GM12891 (cell line): Measurements from ENCODE around the gene EYA4.

Experiments
- DNase-seq: peaks from one replicate; pipeline ENCODE4 v3.0.0; 2011; ENCODE audit warnings: low spot score; ENCODE audit not compliant: insufficient read length
- FAIRE-seq: peaks from 2 replicates; lab custom pipeline; 2011; peaks lifted over from hg19 to GRCh38; lab: Jason Lieb, UNC
- PAX5 ChIP-seq: IDR thresholded peaks from 2 replicates; pipeline ENCODE4 v1.6.1; 2011; ENCODE audit warnings: low read length, moderate library complexity, mild to moderate bottlenecking; ENCODE audit not compliant: insufficient read depth, severe bottlenecking
- POLR2A ChIP-seq: IDR thresholded peaks from 2 replicates; pipeline ENCODE4 v1.6.1; 2011; ENCODE audit warnings: low read depth, low read length, control low read depth
- POLR2AphosphoS5 ChIP-seq: IDR thresholded peaks from 2 replicates; pipeline ENCODE4 v1.6.1; 2011; ENCODE audit warnings: low read depth, low read length, control low read depth
- POU2F2 ChIP-seq: IDR thresholded peaks from 2 replicates; pipeline ENCODE4 v1.6.1; 2011; ENCODE audit warnings: low read depth, mild to moderate bottlenecking, control low read depth, low read length, moderate library complexity
- SPI1 ChIP-seq: IDR thresholded peaks from 2 replicates; pipeline ENCODE4 v1.6.1; 2011; ENCODE audit warnings: low read depth, low read length, control low read depth
- TAF1 ChIP-seq: IDR thresholded peaks from 2 replicates; pipeline ENCODE4 v1.6.1; 2011; ENCODE audit warnings: low read depth, low read length, control low read depth

Gene EYA4

DNA sequence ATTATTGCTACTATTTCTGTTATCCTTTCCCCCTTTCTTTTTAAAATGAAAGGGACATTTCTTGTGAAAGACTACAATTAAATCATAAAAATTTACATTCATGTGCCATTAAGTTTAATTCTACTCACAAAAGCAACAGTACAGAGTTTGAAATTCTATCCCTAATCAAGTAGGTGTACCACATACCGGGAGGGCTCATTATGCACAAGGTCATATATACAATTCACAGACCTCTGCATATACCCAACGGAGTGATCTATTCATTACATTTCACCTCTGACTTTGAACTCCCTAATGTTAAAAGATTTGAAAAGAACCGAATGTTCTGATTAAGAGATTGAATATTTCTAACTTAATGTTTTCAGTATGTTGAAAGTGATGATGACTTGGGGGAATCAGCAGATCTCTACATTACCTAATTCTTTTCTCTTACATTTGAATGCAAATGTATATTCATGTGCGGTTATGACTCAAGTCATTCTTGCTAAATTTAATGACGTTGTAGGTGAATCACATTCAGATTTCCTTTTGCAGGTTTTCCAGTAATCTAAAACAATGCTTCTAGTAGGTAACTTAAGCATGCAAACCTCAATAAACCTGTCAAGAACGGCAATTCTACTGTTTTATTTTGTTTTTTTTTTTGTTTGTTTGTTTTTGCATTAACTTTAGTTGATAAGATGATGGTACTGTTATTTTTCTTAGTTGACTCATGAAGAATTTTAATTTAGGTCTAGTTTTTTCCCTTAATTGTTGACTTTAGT, 7.3 kb downstream of the EYA4 start:
- DNase-seq: no peak
- no peak for FAIRE-seq
- TF ChIP-seq POLR2AphosphoS5 (no peak), TAF1 (no peak), POLR2A (no peak), SPI1 (no peak), PAX5 (no peak), POU2F2 (no peak)

DNA sequence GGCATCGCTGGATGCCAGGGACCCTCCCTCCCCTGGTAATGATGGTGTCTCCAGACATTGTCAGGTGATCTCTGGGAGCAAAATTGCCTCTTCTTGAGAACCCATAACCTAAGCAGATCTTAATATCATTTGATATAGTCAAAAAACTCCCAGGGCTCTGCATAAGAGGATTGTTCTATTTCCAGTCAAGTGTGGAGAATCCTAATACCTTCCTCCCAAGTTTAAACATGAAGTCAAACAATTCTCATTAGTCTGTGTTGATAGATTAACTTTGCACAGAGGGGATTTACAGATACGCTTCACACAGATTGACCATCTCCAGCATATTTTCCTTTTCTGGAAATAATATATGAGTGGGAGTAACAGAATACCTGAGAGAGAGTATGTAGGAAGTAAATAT, 10.5 kb downstream of the EYA4 start:
- TF ChIP-seq POLR2AphosphoS5 (no peak), POLR2A (no peak), TAF1 (no peak), POU2F2 (no peak), PAX5 (no peak), SPI1 (no peak)
- no peak for FAIRE-seq
- DNase-seq: no peak

DNA sequence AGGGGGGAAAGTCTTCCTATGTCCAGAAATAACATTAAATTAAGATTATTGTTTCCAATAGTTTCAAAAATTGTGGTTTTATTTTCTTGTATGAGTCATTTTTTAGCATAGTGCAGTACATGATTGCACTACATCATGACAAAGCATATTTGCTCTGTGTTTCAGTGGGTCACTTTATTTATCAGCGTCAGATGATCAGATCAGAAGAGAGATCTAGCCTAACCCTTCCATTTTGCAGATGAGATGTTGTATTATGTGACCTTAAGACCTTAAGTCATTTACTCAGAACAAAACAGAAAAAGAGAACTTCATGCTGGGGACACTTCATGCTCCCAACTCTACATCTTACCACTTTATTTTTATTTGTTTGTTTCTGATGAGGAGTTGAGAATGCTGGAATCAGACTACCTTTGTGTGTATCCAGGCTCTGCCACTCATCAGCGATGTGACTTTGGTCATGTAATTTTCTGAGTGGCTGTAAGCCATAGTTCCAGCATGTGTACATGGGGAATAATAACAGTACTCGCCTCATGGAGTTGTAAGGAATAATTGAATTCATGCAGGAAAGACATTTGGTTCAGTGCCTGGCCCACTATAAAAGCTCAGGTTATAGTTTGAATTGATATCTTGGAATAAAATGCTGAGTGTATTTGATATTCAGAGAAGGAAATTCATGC, 13.5 kb downstream of the EYA4 start:
- no peak for TF ChIP-seq PAX5
- TF ChIP-seq SPI1: no peak
- TF ChIP-seq POU2F2: no peak
- no peak for TF ChIP-seq TAF1
- FAIRE-seq: no peak
- DNase-seq: no peak

DNA sequence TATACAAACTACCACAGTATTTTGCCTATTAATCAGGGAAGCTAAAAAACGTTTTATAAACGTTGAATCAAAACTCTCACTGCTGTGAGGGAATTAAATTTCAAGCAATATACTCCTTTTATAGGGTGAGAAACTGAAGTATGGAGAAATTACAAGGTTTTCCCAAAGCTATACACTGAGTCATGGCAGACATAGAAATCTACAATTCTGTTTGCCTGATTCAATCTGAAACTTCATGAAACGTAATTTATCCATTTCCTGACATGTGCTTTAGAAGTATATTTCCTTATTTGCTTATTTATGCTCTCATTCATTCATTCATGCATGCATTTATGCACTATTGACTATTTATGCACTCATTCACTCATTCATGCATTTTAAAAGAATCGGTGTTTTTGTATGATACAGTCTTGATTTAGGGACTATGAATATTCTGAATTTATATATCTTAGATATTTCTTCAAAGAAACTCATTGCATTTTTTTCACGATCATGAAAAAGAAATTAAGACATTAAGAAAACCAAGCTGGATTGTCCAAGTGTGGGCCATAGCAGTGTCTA, 16.5 kb downstream of the EYA4 start:
- TF ChIP-seq SPI1 (no peak), POLR2A (no peak)
- no peak for DNase-seq
- FAIRE-seq: no peak

DNA sequence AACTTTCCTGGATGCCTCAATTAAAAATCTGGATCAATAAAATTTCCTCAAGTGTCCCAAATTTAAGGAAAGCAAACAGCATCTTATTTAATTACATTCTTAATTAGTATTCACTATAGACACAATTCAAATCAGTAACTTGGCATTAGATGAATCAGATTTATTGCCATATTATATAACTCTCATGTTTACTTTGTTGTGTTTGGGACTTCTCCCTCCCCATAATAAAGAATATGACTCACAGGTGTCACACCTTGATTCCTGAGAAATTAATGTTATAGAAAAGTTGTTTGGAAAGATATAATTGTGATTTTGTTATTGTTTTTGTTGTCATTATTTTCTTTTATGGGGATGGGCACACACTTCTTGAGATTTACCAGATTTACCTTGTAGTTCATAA, 18.4 kb downstream of the EYA4 start:
- FAIRE-seq: no peak
- no peak for TF ChIP-seq POLR2AphosphoS5
- no peak for TF ChIP-seq POU2F2
- TF ChIP-seq SPI1: no peak
- no peak for TF ChIP-seq PAX5
- TF ChIP-seq POLR2A: no peak
- no peak for TF ChIP-seq TAF1
- DNase-seq: no peak

DNA sequence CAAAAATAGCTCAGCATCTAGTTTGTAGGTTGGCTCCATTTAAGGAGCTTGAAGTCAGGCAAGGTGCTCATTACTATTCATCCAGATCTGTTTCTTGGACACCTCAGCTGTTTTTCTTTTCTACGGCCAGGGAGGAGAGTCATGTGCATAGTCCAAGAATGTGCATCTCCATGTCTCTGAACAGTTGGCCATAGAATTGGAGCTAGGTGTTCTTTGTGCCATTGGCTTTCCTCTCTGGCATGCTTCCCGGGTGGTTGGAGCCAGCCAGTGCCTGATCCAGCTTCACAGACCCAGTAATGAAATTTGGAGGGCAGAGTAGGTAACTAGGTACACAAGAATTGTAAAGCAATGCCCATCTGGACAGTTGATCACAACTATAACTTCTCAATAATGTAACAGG, 21.6 kb downstream of the EYA4 start:
- FAIRE-seq: no peak
- no peak for TF ChIP-seq SPI1
- no peak for TF ChIP-seq PAX5
- TF ChIP-seq POLR2A: no peak
- TF ChIP-seq POU2F2: no peak
- TF ChIP-seq TAF1: no peak
- no peak for TF ChIP-seq POLR2AphosphoS5
- DNase-seq: no peak

DNA sequence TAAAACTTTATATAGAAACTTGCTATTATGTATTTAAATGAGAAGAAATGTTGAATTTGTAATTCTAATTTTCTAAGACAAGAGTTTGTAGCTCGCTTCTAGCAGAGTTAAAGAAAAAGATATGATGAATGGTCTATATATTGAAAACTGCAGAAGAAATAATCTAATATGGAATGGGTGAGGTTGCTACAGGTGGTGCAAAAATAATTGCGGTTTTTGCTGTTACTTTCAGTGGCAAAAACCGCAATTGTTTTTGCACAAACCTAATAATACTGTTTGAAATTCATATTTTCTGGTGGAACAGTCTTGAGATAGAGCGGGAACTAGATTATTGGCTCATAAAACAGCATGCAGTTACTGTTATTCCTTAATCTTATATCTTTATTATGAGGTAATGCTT, 23.9 kb downstream of the EYA4 start:
- FAIRE-seq (no peak), DNase-seq (no peak)
- TF ChIP-seq SPI1 (no peak), PAX5 (no peak), POU2F2 (no peak), POLR2AphosphoS5 (no peak), TAF1 (no peak), POLR2A (no peak)

DNA sequence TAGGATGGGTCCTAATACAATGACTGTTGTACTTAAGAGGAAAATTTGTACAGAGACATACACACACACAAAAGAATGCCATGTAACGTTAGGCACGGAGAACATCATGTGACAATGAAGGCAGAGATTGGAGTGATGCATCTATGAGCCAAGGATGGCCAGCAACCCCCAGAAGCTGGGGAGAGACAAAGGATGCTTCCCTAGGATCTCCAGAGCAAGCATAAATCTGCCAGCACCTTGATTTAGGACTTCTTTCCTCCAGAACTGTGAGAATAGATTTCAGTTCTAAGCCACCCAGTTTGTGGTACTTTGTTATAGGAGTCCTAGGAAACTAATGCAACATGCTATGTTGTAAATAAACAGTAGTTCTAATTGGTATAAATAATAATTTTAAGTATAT, 25.0 kb downstream of the EYA4 start:
- no peak for DNase-seq
- FAIRE-seq: no peak
- TF ChIP-seq TAF1: no peak
- TF ChIP-seq POLR2A: no peak
- no peak for TF ChIP-seq SPI1
- no peak for TF ChIP-seq POU2F2
- no peak for TF ChIP-seq PAX5
- TF ChIP-seq POLR2AphosphoS5: no peak

DNA sequence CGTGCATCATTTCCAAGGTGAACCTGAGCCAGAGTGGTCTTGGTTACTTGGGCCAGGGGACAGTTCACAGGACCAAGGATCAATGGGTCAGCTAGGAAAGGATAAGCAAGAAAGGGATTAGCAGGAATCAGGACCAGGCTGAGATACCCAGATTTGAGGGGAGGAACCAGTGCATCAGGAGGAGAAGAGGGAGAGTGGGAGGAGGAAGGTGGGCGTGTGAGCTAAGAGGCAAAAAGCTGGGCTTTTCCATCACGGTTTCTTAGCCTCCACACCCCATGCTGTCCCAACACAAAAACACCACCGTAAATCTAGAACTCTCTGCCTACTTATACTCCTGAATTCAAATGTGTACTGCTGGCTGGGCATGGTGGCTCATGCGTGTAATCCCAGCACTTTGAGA, 27.5 kb downstream of the EYA4 start:
- no peak for TF ChIP-seq POLR2AphosphoS5
- FAIRE-seq: no peak
- no peak for DNase-seq

DNA sequence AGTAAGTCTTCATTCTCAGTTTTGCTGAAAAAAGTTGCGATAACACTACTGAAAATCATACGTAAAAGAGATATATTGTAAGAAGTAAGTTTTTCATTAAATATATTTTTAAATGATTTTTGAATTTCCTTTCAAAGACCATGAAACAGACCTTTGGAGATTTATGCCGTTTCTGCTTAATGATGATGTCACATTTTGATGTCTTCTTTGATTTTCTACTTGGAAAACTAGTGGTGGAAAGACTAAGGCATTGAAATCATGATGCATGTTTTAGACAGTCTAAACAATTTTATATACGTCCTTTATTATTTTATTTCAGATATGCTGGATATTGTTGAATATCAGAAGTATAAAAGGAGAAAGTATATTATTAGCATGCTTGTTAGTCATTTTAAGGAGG, 33.7 kb downstream of the EYA4 start:
- DNase-seq (no peak), FAIRE-seq (no peak)
- TF ChIP-seq TAF1 (no peak), POU2F2 (no peak), POLR2AphosphoS5 (no peak), POLR2A (no peak), SPI1 (no peak), PAX5 (no peak)
